Activated naive CD8-positive, alpha-beta T cell treated with anti-CD3 and anti-CD28 coated beads, Interleukin-2, amount 50 U/mL, for 24 hours (primary cell): ENCODE data around the gene C1orf116.

Experiments used
- ATAC-seq: fragments of 150-1000 bp; cut with Tn5 transposase; one replicate; pipeline ENCODE4 v1.10.0; 2021
- DNase-seq: peaks from one replicate; pipeline ENCODE4 v3.0.0; 2021
- H3K27ac Mint-ChIP-seq: one replicate; pipeline ENCODE4 v1.8.0; 2021; ENCODE audit warnings: mild to moderate bottlenecking, mixed read lengths
- H3K27me3 Mint-ChIP-seq: one replicate; pipeline ENCODE4 v1.8.0; 2021; ENCODE audit warnings: mixed read lengths
- H3K36me3 Mint-ChIP-seq: one replicate; pipeline ENCODE4 v1.8.0; 2021; ENCODE audit warnings: low read depth, mixed read lengths
- H3K4me1 Mint-ChIP-seq: one replicate; pipeline ENCODE4 v1.8.0; 2021; ENCODE audit warnings: mixed read lengths
- H3K4me3 Mint-ChIP-seq: one replicate; pipeline ENCODE4 v1.8.0; 2021; ENCODE audit warnings: mild to moderate bottlenecking, moderate library complexity, mixed read lengths
- H3K9me3 Mint-ChIP-seq: one replicate; pipeline ENCODE4 v1.8.0; 2021; ENCODE audit warnings: mixed read lengths

The C1orf116 gene

GRCh38 chr1:207034208-207034607 lies 1.7 kb upstream of the C1orf116 start:
- H3K27ac Mint-ChIP-seq: no peak overlapping the region
- no peaks in the 10 kb centered on the region for H3K4me1 Mint-ChIP-seq
- H3K9me3 Mint-ChIP-seq: no peaks in the 10 kb centered on the region
- peaks cover 44% of the 10 kb centered on the region for H3K27me3 Mint-ChIP-seq
- no peak for DNase-seq
- ATAC-seq: no peak
- H3K36me3 Mint-ChIP-seq: no peaks in the 10 kb centered on the region
- no peak overlapping the region for H3K4me3 Mint-ChIP-seq

- H3K4me3 Mint-ChIP-seq: no peak overlapping the region
These were observed 746 bp upstream of the C1orf116 start for GRCh38 chr1:207033302-207033701.

GRCh38 chr1:207031632-207032264 lies 808 bp downstream of the C1orf116 start:
- no peak overlapping the region for H3K4me3 Mint-ChIP-seq
- ATAC-seq: no peak
- DNase-seq: no peak
- H3K27ac Mint-ChIP-seq: no peak overlapping the region
- no peaks in the 10 kb centered on the region for H3K9me3 Mint-ChIP-seq
- H3K27me3 Mint-ChIP-seq: peaks cover 56% of the 10 kb centered on the region
- no peaks in the 10 kb centered on the region for H3K4me1 Mint-ChIP-seq
- no peaks in the 10 kb centered on the region for H3K36me3 Mint-ChIP-seq

More at GRCh38 chr1:207033302-207033701, 746 bp upstream of the C1orf116 start:
- H3K4me1 Mint-ChIP-seq: no peaks in the 10 kb centered on the region
- DNase-seq: no peak
- no peaks in the 10 kb centered on the region for H3K9me3 Mint-ChIP-seq
- ATAC-seq: no peak
- H3K36me3 Mint-ChIP-seq: no peaks in the 10 kb centered on the region
- no peak overlapping the region for H3K27ac Mint-ChIP-seq
- peaks cover 50% of the 10 kb centered on the region for H3K27me3 Mint-ChIP-seq

- Mint-ChIP-seq H3K9me3 (no peaks in the 10 kb centered on the region), H3K36me3 (no peaks in the 10 kb centered on the region), H3K27ac (no peak overlapping the region), H3K4me1 (no peaks in the 10 kb centered on the region), H3K27me3 (peaks cover 56% of the 10 kb centered on the region), H3K4me3 (no peak overlapping the region)
- no peak for DNase-seq
- no peak for ATAC-seq
These were observed 1.5 kb downstream of the C1orf116 start for GRCh38 chr1:207031016-207031415.

GRCh38 chr1:207030522-207031009 lies 2.0 kb downstream of the C1orf116 start:
- ATAC-seq (no peak), DNase-seq (no peak)
- Mint-ChIP-seq H3K36me3 (no peaks in the 10 kb centered on the region), H3K27ac (no peak overlapping the region), H3K4me3 (no peak overlapping the region), H3K4me1 (no peaks in the 10 kb centered on the region), H3K27me3 (peaks cover 56% of the 10 kb centered on the region), H3K9me3 (no peaks in the 10 kb centered on the region)

- Mint-ChIP-seq H3K4me1 (no peaks in the 10 kb centered on the region), H3K4me3 (no peak overlapping the region), H3K9me3 (no peaks in the 10 kb centered on the region), H3K36me3 (no peaks in the 10 kb centered on the region), H3K27me3 (peaks cover 51% of the 10 kb centered on the region), H3K27ac (no peak overlapping the region)
- ATAC-seq (no peak), DNase-seq (no peak)
These were observed 2.6 kb downstream of the C1orf116 start for GRCh38 chr1:207029701-207030521.

- DNase-seq (no peak), ATAC-seq (no peak)
- no peaks in the 10 kb centered on the region for H3K9me3 Mint-ChIP-seq
- peaks cover 8% of the 10 kb centered on the region for H3K4me1 Mint-ChIP-seq
- H3K27ac Mint-ChIP-seq: no peak overlapping the region
- no peaks in the 10 kb centered on the region for H3K36me3 Mint-ChIP-seq
- H3K4me3 Mint-ChIP-seq: no peak overlapping the region
- H3K27me3 Mint-ChIP-seq: peaks cover 44% of the 10 kb centered on the region
These were observed 3.5 kb downstream of the C1orf116 start for GRCh38 chr1:207028884-207029650.

- DNase-seq: no peak
- Mint-ChIP-seq H3K4me3 (no peak overlapping the region), H3K4me1 (peaks cover 14% of the 10 kb centered on the region), H3K27ac (no peak overlapping the region), H3K9me3 (no peaks in the 10 kb centered on the region), H3K27me3 (peaks cover 34% of the 10 kb centered on the region), H3K36me3 (no peaks in the 10 kb centered on the region)
- no peak for ATAC-seq
These were observed 4.6 kb downstream of the C1orf116 start for GRCh38 chr1:207027921-207028320.

GRCh38 chr1:207027206-207027777 lies 5.3 kb downstream of the C1orf116 start:
- no peaks in the 10 kb centered on the region for H3K9me3 Mint-ChIP-seq
- H3K27ac Mint-ChIP-seq: no peak overlapping the region
- DNase-seq (no peak), ATAC-seq (no peak)
- peaks cover 14% of the 10 kb centered on the region for H3K4me1 Mint-ChIP-seq
- H3K4me3 Mint-ChIP-seq: no peak overlapping the region
- H3K27me3 Mint-ChIP-seq: peaks cover 33% of the 10 kb centered on the region
- no peaks in the 10 kb centered on the region for H3K36me3 Mint-ChIP-seq

- peaks cover 14% of the 10 kb centered on the region for H3K4me1 Mint-ChIP-seq
- ATAC-seq (no peak), DNase-seq (no peak)
- H3K9me3 Mint-ChIP-seq: no peaks in the 10 kb centered on the region
- peaks cover 23% of the 10 kb centered on the region for H3K27me3 Mint-ChIP-seq
- no peak overlapping the region for H3K27ac Mint-ChIP-seq
- no peaks in the 10 kb centered on the region for H3K36me3 Mint-ChIP-seq
- no peak overlapping the region for H3K4me3 Mint-ChIP-seq
These were observed 6.4 kb downstream of the C1orf116 start for GRCh38 chr1:207026104-207026534.

GRCh38 chr1:207025146-207025880 lies 7.2 kb downstream of the C1orf116 start:
- Mint-ChIP-seq H3K9me3 (no peaks in the 10 kb centered on the region), H3K4me1 (peaks cover 17% of the 10 kb centered on the region), H3K27me3 (peaks cover 19% of the 10 kb centered on the region), H3K36me3 (no peaks in the 10 kb centered on the region), H3K4me3 (no peak overlapping the region), H3K27ac (no peak overlapping the region)
- DNase-seq: no peak
- ATAC-seq: no peak

- Mint-ChIP-seq H3K4me1 (peaks cover 17% of the 10 kb centered on the region), H3K9me3 (no peaks in the 10 kb centered on the region), H3K36me3 (no peaks in the 10 kb centered on the region), H3K4me3 (peak overlapping the region; percentile 18), H3K27ac (peak overlapping the region; percentile 64), H3K27me3 (peaks cover 13% of the 10 kb centered on the region)
- ATAC-seq (peak; percentile 88), DNase-seq (peak; percentile 41)
These were observed 8.1 kb downstream of the C1orf116 start for GRCh38 chr1:207024202-207025145.
